Measurements from ENCODE around the gene SPTBN2.

SPTBN2 gene

DNA sequence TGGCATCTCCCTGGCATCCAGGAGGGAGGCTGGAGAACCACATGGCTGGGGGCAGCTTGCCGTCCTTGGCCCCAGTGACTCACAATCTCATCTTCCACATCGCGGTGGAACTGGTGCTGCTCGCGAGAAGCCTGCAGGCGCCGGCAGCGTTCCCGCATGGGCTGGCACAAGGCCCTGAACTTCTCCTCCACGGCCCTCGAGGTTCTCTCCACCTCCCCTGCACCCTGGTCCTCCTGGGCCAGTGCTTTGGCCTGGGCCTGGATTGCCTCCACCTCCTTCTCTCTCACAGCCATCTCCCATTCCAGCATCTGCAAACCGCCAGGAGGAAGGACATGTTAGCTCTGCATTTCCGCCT is 35.0 kb downstream of the SPTBN2 start:
- H3K27ac ChIP-seq (replicated peaks) = no peak overlapping the region
- H3K4me3 ChIP-seq (replicated peaks; ENCODE audit: insufficient read depth, low read length) = no peak overlapping the region
- no peaks in the 10 kb centered on the region for H3K27me3 ChIP-seq (ENCODE audit: insufficient read depth, poor library complexity, severe bottlenecking)
- TF ChIP-seq POLR2AphosphoS5 (IDR thresholded peaks at IDR 0.05; ENCODE audit: low read depth) = no peak
- TF ChIP-seq, protein P1, sequence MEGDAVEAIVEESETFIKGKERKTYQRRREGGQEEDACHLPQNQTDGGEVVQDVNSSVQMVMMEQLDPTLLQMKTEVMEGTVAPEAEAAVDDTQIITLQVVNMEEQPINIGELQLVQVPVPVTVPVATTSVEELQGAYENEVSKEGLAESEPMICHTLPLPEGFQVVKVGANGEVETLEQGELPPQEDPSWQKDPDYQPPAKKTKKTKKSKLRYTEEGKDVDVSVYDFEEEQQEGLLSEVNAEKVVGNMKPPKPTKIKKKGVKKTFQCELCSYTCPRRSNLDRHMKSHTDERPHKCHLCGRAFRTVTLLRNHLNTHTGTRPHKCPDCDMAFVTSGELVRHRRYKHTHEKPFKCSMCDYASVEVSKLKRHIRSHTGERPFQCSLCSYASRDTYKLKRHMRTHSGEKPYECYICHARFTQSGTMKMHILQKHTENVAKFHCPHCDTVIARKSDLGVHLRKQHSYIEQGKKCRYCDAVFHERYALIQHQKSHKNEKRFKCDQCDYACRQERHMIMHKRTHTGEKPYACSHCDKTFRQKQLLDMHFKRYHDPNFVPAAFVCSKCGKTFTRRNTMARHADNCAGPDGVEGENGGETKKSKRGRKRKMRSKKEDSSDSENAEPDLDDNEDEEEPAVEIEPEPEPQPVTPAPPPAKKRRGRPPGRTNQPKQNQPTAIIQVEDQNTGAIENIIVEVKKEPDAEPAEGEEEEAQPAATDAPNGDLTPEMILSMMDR (IDR thresholded peaks at IDR 0.05; ENCODE audit: insufficient read depth, low read length) = no peak
- TF ChIP-seq, protein P2, sequence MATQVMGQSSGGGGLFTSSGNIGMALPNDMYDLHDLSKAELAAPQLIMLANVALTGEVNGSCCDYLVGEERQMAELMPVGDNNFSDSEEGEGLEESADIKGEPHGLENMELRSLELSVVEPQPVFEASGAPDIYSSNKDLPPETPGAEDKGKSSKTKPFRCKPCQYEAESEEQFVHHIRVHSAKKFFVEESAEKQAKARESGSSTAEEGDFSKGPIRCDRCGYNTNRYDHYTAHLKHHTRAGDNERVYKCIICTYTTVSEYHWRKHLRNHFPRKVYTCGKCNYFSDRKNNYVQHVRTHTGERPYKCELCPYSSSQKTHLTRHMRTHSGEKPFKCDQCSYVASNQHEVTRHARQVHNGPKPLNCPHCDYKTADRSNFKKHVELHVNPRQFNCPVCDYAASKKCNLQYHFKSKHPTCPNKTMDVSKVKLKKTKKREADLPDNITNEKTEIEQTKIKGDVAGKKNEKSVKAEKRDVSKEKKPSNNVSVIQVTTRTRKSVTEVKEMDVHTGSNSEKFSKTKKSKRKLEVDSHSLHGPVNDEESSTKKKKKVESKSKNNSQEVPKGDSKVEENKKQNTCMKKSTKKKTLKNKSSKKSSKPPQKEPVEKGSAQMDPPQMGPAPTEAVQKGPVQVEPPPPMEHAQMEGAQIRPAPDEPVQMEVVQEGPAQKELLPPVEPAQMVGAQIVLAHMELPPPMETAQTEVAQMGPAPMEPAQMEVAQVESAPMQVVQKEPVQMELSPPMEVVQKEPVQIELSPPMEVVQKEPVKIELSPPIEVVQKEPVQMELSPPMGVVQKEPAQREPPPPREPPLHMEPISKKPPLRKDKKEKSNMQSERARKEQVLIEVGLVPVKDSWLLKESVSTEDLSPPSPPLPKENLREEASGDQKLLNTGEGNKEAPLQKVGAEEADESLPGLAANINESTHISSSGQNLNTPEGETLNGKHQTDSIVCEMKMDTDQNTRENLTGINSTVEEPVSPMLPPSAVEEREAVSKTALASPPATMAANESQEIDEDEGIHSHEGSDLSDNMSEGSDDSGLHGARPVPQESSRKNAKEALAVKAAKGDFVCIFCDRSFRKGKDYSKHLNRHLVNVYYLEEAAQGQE (IDR thresholded peaks at IDR 0.05; ENCODE audit: insufficient replicate concordance, low read depth) = no peak
- TF ChIP-seq SPI1 (IDR thresholded peaks at IDR 0.05; ENCODE audit: borderline replicate concordance, low read depth) = no peak
- no peak for TF ChIP-seq GABPA (IDR thresholded peaks at IDR 0.05; ENCODE audit: low read depth)
- no peak for DNase-seq (ENCODE audit: low read depth in 1 of 2, low spot score in 1 of 2)

GRCh38 chr11:66693356-66694055 is 35.5 kb downstream of the SPTBN2 start:
- no peaks in the 10 kb centered on the region for H3K27me3 ChIP-seq (ENCODE audit: insufficient read depth, poor library complexity, severe bottlenecking)
- TF ChIP-seq, protein P2 (IDR thresholded peaks at IDR 0.05; ENCODE audit: insufficient replicate concordance, low read depth) = no peak
- TF ChIP-seq POLR2AphosphoS5 (IDR thresholded peaks at IDR 0.05; ENCODE audit: low read depth) (no peak), GABPA (IDR thresholded peaks at IDR 0.05; ENCODE audit: low read depth) (no peak), SPI1 (IDR thresholded peaks at IDR 0.05; ENCODE audit: borderline replicate concordance, low read depth) (no peak)
- TF ChIP-seq, protein P1 (IDR thresholded peaks at IDR 0.05; ENCODE audit: insufficient read depth, low read length) = no peak
- no peak overlapping the region for H3K4me3 ChIP-seq (replicated peaks; ENCODE audit: insufficient read depth, low read length)
- H3K27ac ChIP-seq (replicated peaks) = no peak overlapping the region
- no peak for DNase-seq (ENCODE audit: low read depth in 1 of 2, low spot score in 1 of 2)

DNA sequence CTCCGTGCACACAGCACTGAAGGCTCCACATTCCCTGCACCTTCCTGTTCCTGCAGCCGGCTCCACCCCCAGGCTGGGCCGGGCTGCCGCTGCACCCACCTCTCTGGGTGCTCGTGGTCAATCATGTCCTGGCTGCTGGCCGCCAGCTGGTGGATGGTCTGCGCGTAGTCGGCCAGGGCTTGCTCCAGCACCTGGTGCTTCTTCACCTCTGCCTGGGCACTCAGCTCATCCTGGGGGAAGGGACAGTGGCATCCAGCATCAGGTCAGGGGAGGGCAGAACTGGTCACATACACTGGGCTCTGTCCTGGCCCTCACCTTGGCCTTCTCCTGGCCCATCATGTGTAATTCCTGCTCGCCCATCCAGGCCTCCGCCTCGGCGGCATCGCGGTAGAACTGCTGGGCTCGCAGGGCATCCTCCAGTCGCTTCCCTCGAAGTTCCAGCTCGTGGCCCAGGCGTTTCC is 36.1 kb downstream of the SPTBN2 start:
- Histone ChIP-seq H3K27ac (replicated peaks) (no peak overlapping the region), H3K4me3 (replicated peaks; ENCODE audit: insufficient read depth, low read length) (no peak overlapping the region), H3K27me3 (ENCODE audit: insufficient read depth, poor library complexity, severe bottlenecking) (no peaks in the 10 kb centered on the region)
- DNase-seq (ENCODE audit: low read depth in 1 of 2, low spot score in 1 of 2) = no peak
- TF ChIP-seq, protein P2 (IDR thresholded peaks at IDR 0.05; ENCODE audit: insufficient replicate concordance, low read depth) = no peak
- TF ChIP-seq, protein P1 (IDR thresholded peaks at IDR 0.05; ENCODE audit: insufficient read depth, low read length) = no peak
- no peak for TF ChIP-seq SPI1 (IDR thresholded peaks at IDR 0.05; ENCODE audit: borderline replicate concordance, low read depth)
- no peak for TF ChIP-seq POLR2AphosphoS5 (IDR thresholded peaks at IDR 0.05; ENCODE audit: low read depth)
- TF ChIP-seq GABPA (IDR thresholded peaks at IDR 0.05; ENCODE audit: low read depth) = no peak

All from HL-60 (cell line).